Transverse colon (tissue), 4 donors: Measurements from ENCODE around the gene LRRFIP2. TPM values are rescaled to one million over a fixed set of nuclear protein-coding genes. Genes with fewer than 3 reads are reported as not detected.
A peak's percentile ranks its signal among the peaks of the same experiment; 100 is the strongest.
"Not testable (repeated sequence)": the region's sequence is repeated elsewhere in the genome, so short reads cannot be mapped to it uniquely, and the experiment has no call there.

Source experiments
- DNase-seq: peaks from one replicate; pipeline ENCODE4 v3.0.0-alpha.2; 2019
- H3K27ac ChIP-seq, 4 donors: fragments of 200-600 bp; sonication (generic); 2 replicates each; pipeline ENCODE4 v1.5.1; 2016 to 2018; ENCODE audit warnings: inconsistent platforms in 4 of 4
- H3K27me3 ChIP-seq: fragments of 200-600 bp; sonication (generic); 2 replicates; pipeline ENCODE4 v1.5.1; 2017; ENCODE audit warnings: inconsistent platforms
- H3K36me3 ChIP-seq, 4 donors: fragments of 200-600 bp; sonication (generic); 2 replicates each; pipeline ENCODE4 v1.5.1; 2017 to 2019; ENCODE audit warnings: inconsistent platforms in 4 of 4
- H3K4me1 ChIP-seq, 4 donors: fragments of 200-600 bp; sonication (generic); 2 replicates each; pipeline ENCODE4 v1.5.1; 2017 to 2020; ENCODE audit warnings: inconsistent platforms in 4 of 4
- H3K4me3 ChIP-seq, 4 donors: fragments of 200-600 bp; sonication (generic); 1 replicate in 1 of 4; 2 replicates in 3 of 4; pipeline versions ENCODE4 v1.5.1 to v1.6.1; 2017 to 2019; ENCODE audit warnings: inconsistent platforms in 4 of 4
- H3K9me3 ChIP-seq, 2 donors: fragments of 200-600 bp; sonication (generic); 2 replicates each; pipeline ENCODE4 v1.5.1; 2017 to 2019; ENCODE audit warnings: inconsistent platforms in 2 of 2
- CTCF ChIP-seq, 5 experiments: fragments of 200-600 bp in 3 of 5; fragments of 450-650 bp in 2 of 5; sonication (generic) in 3 of 5; IDR thresholded peaks; 1 replicate in 2 of 5; 2 replicates in 3 of 5; pipeline ENCODE4 v1.5.1; 2016 to 2017; ENCODE audit warnings: antibody characterized with exemption in 5 of 5, inconsistent platforms in 3 of 5, mild to moderate bottlenecking in 2 of 5, moderate library complexity in 1 of 5
- EP300 ChIP-seq: sonication (generic); formaldehyde crosslinking; IDR thresholded peaks from one replicate; pipeline ENCODE4 v1.6.1; 2017; ENCODE audit warnings: antibody characterized with exemption, low read depth
- POLR2A ChIP-seq: fragments of 450-650 bp; IDR thresholded peaks from one replicate; pipeline ENCODE4 v1.6.1; 2016; ENCODE audit warnings: antibody characterized with exemption, mild to moderate bottlenecking, moderate library complexity
- POLR2AphosphoS5 ChIP-seq, 3 donors: sonication (generic); formaldehyde crosslinking; IDR thresholded peaks; one replicate each; pipeline ENCODE4 v1.6.1; 2016; ENCODE audit warnings: antibody characterized with exemption in 3 of 3
- WGBS, 2 donors: methylation state at CpG; one replicate each; pipeline ENCODE4 v1.1.5; 2018; ENCODE audit warnings: low coverage in 1 of 2; 5-methylcytosine and 5-hydroxymethylcytosine counted together
- in situ Hi-C, 4 donors: fragments of 200-750 bp; cut with MboI; loops; one replicate each; pipeline versions ENCODE4 v1.15.0 to v1.15.1; 2017; ENCODE audit warnings: low sequenced_read_pairs in 3 of 4, low pct_ligation_motif_present in 1 of 4, low pct_unique_long_range_greater_than_20kb in 1 of 4
- intact Hi-C: fragments of 100-400 bp; cut with DNase I; formaldehyde crosslinking; loops from one replicate; pipeline ENCODE4 v1.15.1; 2023; ENCODE audit warnings: low total_unique reads
- total RNA-seq, 4 donors: library from RNA; depleted of rRNA; stranded (reverse); fragments of >200 nt; gene quantifications; one replicate each; pipeline ENCODE4 v1.1.0, GENCODE V29; 2016

The LRRFIP2 gene
- total RNA-seq, 4 donors from 2014 or later, result 136 to 198 (median 167) TPM

- intact Hi-C loops, result no loop called here
- in situ Hi-C loops, result no loop called here
- Histone ChIP-seq H3K27me3 (no peaks in the 10 kb centered on the region), H3K9me3 (no peaks in the 10 kb centered on the region), H3K4me3 (no peak overlapping the region), H3K4me1 (peaks cover 18 to 32% (median 23%) of the 10 kb centered on the region in 4 donors), H3K36me3 (peaks cover 0 to 48% (median 19%) of the 10 kb centered on the region in 4 donors), H3K27ac (no peak overlapping the region)
- no peak for DNase-seq
- TF ChIP-seq POLR2A (no peak), POLR2AphosphoS5 (IDR thresholded peaks at IDR 0.05) (no peak), EP300 (no peak), CTCF (IDR thresholded peaks at IDR 0.05) (no peak)
Observed at GRCh38 chr3:37056826-37057225, 117.6 kb downstream of the LRRFIP2 start.

- intact Hi-C loops, result not testable (repeated sequence)
- Histone ChIP-seq H3K27ac (peak overlapping the region; percentile 53 to 65 (median 60)), H3K36me3 (peaks cover 0 to 47% (median 21%) of the 10 kb centered on the region in 4 donors)
Observed at GRCh38 chr3:37055077-37055476, 119.3 kb downstream of the LRRFIP2 start.

GRCh38 chr3:37054370-37054769 lies 120.0 kb downstream of the LRRFIP2 start:
- Histone ChIP-seq H3K27me3 (no peaks in the 10 kb centered on the region), H3K27ac (peak overlapping the region; percentile 53 to 65 (median 60)), H3K4me3 (no peak overlapping the region), H3K36me3 (peaks cover 0 to 48% (median 24%) of the 10 kb centered on the region in 4 donors), H3K9me3 (no peaks in the 10 kb centered on the region), H3K4me1 (peaks cover 18 to 32% (median 23%) of the 10 kb centered on the region in 4 donors)
- intact Hi-C loops (no loop called here), in situ Hi-C loops (no loop called here)
- no peak for DNase-seq
- 46 to 50% methylated on average over 3 of the region's 3 CpGs for WGBS, 2 donors
- TF ChIP-seq CTCF (IDR thresholded peaks at IDR 0.05) (no peak), EP300 (no peak), POLR2A (no peak), POLR2AphosphoS5 (IDR thresholded peaks at IDR 0.05) (peak; percentile 7 to 39 (median 32))

More at GRCh38 chr3:37055077-37055476, 119.3 kb downstream of the LRRFIP2 start:
- WGBS, 2 donors, result 60 to 89% methylated on average over 1 to 8 of the region's 8 CpGs
- in situ Hi-C loops, H3K9me3 ChIP-seq, H3K4me3 ChIP-seq, H3K27me3 ChIP-seq, DNase-seq: not testable (repeated sequence)
- H3K4me1 ChIP-seq, result peaks cover 18 to 32% (median 23%) of the 10 kb centered on the region in 4 donors

GRCh38 chr3:37053753-37054152 lies 120.6 kb downstream of the LRRFIP2 start:
- no peak for DNase-seq
- no peaks in the 10 kb centered on the region for H3K9me3 ChIP-seq
- 82% methylated on average over 2 of the region's 2 CpGs; no CpG with 5 or more reads in 1 of the 2 donors for WGBS, 2 donors
- no peak overlapping the region for H3K4me3 ChIP-seq
- no peak for TF ChIP-seq CTCF (IDR thresholded peaks at IDR 0.05)
- TF ChIP-seq POLR2AphosphoS5 (IDR thresholded peaks at IDR 0.05), result no peak
- TF ChIP-seq POLR2A, result no peak
- no peak for TF ChIP-seq EP300
- H3K4me1 ChIP-seq, result peaks cover 18 to 32% (median 23%) of the 10 kb centered on the region in 4 donors
- peak overlapping the region; percentile 53 to 65 (median 60) for H3K27ac ChIP-seq
- in situ Hi-C loops (no loop called here), intact Hi-C loops (no loop called here)
- H3K36me3 ChIP-seq, result peaks cover 0 to 51% (median 24%) of the 10 kb centered on the region in 4 donors
- no peaks in the 10 kb centered on the region for H3K27me3 ChIP-seq

- H3K36me3 ChIP-seq, result peaks cover 0 to 49% (median 24%) of the 10 kb centered on the region in 4 donors
Observed at GRCh38 chr3:37053337-37053736, 121.0 kb downstream of the LRRFIP2 start.

More at GRCh38 chr3:37053337-37053736, 121.0 kb downstream of the LRRFIP2 start:
- peaks cover 18 to 32% (median 23%) of the 10 kb centered on the region in 4 donors for H3K4me1 ChIP-seq
- TF ChIP-seq CTCF (IDR thresholded peaks at IDR 0.05) (no peak), POLR2A (no peak), POLR2AphosphoS5 (IDR thresholded peaks at IDR 0.05) (no peak), EP300 (no peak)
- 67% methylated on average over 5 to 6 of the region's 6 CpGs for WGBS, 2 donors
- in situ Hi-C loops, result no loop called here
- H3K9me3 ChIP-seq, result no peaks in the 10 kb centered on the region
- H3K27me3 ChIP-seq, result no peaks in the 10 kb centered on the region
- intact Hi-C loops, result no loop called here
- H3K27ac ChIP-seq, result peak overlapping the region in 2 of 4 donors; percentile 64 to 65
- no peak overlapping the region for H3K4me3 ChIP-seq
- DNase-seq, result no peak
